Stimulated activated CD8-positive, alpha-beta memory T cell treated with anti-CD3 and anti-CD28 coated beads, Interleukin-15, amount 100 ng/mL, for 4 hours (primary cell): ENCODE data around the gene SPINT2.
A peak's percentile ranks its signal among the peaks of the same experiment; 100 is the strongest.
"Not testable (repeated sequence)": the region's sequence is repeated elsewhere in the genome, so short reads cannot be mapped to it uniquely, and the experiment has no call there.

Experiments used
- DNase-seq, 2 donors: peaks; one replicate each; pipeline ENCODE4 v3.0.0-alpha.2; 2020; ENCODE audit warnings: low read depth in 2 of 2

The SPINT2 gene

DNA sequence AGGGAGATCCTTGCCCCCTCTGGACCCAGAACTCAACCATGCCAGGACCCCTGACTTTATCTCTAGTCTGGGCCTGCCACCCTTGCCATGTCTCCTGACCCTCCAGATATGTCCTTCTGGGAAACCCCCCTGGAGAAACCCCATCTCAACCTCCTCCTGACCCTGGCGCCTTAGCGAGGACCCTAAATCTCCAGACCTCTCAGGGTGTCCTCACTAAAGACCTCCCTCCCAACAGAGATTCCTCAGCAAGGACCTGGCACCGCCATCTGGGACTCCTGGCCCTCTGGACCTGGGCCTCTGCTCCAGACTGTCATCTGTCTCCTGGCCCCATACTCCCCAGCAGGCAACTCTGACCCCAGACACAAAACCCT lies 56.6 kb downstream of the SPINT2 start:
- no peak for DNase-seq

DNA sequence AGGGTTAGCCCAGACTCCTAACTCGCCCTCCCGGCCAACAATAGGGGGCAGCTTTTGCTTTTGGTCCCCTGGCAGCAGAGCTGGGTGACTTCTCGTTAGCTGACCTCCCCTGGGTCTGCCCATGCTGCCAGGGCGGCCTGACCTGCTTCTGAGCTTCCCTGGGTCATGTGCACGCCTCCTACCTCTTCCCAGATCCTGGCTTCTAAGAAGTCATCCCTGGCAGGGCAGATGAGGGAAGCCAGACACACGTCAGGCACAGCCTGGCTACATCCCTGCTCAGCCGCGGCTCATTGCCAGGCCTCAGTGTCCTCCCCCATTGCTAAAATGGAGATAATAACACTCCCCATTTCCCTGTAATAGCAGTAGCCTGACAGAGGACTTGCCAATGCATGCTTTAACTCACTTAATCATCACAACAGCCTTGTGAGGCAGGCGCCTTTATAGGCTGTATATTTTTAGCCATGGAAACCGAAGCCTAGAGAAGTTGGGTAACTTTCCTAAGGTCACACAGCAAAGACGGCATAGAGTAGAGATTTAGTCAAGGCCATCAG lies 57.3 kb downstream of the SPINT2 start:
- no peak for DNase-seq

DNA sequence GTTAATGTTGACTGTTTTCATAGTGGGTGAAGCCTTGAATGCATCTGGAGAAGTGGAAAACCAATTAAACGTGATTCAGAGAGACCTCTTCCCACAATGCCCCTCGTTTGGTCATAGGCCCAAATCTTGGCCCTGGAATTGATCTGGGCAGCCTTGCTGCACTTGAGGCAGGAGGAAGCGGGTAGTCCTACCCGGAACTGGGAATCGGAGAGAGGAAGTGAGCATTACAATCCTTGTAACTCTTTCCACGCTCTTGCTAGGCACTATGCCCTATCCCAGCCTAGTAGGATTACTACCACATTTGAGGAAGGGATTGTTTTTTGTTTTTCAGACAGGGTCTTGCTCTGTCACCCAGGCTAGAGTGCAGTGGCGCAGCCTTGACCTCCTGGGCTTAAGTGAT lies 58.9 kb downstream of the SPINT2 start:
- no peak for DNase-seq

DNA sequence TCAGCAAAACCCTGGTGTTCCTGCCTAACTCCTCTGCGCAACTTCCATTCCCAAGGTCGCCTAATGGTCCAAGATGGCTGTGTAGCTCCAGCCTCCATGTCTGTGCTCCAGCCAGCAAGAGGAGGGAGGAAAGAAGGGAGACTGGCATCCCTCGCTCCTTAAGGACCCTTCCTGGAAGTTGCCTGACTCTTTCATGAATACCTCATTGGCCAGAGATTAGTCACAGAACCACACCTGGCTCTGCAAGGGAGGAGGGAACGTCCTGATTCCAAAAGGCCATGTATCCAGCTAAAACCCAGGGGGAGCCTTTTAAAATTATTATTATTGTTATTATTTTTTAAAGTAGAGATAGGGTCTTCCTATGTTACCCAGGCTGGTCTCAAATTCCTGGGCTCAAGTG lies 60.1 kb downstream of the SPINT2 start:
- DNase-seq = no peak

DNA sequence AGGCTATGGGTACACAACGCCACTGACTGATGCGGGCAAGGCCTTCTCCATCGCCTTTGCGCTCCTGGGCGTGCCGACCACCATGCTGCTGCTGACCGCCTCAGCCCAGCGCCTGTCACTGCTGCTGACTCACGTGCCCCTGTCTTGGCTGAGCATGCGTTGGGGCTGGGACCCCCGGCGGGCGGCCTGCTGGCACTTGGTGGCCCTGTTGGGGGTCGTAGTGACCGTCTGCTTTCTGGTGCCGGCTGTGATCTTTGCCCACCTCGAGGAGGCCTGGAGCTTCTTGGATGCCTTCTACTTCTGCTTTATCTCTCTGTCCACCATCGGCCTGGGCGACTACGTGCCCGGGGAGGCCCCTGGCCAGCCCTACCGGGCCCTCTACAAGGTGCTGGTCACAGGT lies 62.2 kb downstream of the SPINT2 start:
- DNase-seq = no peak

DNA sequence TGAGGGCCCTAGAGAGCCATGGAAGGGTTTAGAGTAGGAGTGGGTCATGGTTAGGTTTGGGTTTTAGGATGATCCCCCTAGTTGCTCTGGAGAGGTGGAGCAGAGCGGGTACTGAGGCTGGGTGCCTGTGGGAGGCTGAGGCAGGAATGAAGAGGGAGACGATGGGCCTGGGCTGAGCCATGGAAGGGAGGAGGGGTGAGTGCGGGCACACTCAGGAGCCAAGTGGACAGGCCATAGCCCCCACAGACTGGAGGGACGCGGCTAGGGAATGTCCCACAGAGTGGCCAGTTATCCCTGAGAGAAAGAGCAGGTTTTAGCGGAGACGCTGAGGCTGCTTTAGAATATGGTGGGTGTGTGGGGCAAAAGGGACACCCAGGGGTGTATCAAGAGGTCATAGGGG lies 65.3 kb downstream of the SPINT2 start:
- DNase-seq = no peak

DNA sequence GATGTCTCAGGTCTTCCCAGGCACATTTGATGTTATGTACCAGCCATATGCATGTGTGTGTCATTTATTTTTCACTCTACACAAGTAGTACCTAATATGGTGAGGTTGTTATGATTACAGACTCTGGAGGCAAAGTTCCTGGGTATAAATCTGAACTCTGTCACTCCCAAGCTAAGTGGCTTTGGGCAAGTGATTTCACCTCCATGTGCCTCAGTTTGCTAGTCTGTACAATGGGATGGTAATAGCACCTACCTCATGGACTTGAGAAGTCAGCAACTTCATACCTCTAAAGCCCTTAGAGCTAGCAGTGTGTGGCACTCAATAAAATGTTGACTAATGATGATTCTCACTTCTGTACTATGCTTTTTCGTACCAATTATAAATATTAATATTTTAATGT lies 67.4 kb downstream of the SPINT2 start:
- DNase-seq = no peak

DNA sequence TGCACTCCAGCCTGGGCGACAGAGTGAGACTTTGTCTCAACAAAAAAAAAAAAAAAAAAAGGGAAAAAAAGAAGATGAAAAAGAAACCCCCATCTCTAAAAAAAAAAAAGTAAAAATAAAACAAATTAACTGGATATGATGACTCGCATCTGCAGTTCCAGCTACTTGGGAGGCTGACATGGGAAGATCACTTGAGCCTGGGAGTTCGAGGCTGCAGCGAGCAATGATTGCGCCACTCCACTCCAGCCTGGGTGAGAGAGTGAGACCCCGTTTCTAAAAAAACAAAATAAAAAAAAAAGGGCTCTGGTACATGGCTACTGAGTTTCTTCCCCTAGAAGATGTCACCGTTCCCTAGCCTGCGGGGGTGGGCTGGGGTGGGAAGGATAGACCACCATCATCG lies 68.9 kb downstream of the SPINT2 start:
- no peak for DNase-seq

DNA sequence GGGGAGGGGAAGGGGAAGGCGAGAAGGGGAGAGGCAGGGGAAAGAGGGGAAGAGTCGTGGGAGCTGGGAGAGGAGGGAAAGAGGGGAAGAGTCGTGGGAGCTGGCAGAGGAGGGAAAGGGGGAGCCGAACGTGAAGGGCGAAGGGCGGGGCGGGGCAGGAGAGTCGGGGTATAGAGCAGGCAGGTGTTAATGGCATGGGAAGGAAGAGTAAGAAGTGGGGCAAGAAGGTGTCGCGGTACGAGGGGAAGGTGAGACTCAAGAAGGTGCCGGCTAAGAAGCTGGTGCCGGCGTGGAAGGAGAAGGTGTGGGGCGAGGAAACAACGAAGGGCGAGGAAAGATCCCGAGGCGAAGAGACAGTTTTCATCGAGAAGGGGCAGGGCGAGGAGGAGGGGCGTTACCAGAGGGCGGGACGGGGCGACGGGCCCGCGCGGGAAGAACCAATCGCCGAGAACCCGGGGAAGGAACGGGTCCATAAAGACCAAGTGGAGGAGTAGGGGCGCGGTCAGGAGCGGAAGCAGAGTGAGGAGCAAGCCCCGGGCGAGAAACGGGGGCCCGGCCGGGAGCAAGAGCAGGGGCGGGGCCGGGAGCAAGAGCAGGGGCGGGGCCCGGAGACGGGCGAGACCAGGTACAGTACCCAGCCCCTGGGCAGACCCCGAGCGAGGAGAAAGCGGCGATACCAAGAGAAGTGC lies 71.7 kb downstream of the SPINT2 start:
- peak; percentile 83 to 93 for DNase-seq

DNA sequence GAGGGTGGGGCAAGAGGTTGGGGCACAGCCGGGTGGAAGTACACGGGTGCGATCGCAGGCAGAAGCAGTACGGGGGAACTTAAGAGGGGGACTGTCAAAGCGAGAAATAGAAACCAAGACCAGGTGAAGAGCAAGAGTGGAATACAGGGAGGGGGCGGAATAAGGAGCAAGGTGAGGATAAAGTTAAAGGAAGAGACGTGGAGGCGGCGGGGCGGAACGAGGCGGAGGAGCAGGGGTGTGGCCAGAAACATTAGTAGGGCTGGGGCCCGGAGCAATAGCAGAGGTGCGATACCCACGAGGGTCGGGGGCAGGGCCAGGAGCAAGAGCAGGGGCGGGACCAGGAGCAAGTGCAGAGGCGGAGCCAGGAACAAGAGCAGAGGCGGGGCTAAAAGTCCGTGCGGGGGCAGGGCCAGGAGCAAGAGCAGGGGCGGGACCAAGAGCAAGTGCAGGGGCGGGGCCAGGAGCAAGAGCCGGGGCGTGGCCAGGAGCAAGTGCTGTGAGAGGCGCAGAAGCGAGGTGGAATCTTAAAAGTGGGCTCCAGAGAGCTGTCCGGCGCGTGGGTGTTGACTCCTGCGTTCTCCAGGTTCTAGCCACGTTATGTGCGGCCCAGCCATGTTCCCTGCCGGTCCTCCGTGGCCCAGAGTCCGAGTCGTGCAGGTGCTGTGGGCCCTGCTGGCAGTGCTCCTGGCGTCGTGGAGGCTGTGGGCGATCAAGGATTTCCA lies 72.4 kb downstream of the SPINT2 start:
- DNase-seq = peak; percentile 86 to 92

DNA sequence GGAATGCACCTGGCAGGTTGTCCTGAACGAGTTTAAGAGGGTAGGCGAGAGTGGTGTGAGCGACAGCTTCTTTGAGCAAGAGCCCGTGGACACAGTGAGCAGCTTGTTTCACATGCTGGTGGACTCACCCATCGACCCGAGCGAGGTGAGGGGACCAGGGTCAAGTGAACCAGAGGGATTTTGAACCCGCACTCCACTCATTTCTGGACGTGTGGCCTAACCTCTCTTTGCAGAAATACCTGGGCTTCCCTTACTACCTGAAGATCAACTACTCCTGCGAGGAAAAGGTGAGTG lies 72.9 kb downstream of the SPINT2 start:
- DNase-seq = no peak

DNA sequence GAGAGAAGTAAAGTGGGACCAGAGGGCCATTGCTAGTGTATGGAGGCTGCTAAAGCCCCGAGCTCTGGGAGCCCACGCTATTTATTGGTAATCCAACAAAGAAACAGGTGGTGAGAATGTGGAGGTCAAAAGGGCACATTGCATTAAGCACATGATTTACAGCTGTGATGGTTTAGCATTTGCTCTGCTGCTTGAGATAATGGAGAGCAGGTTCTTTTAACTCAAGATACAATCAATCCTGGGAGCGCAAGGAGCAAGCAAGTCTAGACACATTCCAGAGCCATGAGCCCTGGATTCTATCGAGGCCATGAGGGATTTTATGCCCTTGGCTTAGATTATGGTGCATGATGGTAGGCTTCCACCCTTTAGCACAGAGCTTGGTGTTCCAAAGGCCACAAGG lies 74.6 kb downstream of the SPINT2 start:
- DNase-seq = not testable (repeated sequence)

DNA sequence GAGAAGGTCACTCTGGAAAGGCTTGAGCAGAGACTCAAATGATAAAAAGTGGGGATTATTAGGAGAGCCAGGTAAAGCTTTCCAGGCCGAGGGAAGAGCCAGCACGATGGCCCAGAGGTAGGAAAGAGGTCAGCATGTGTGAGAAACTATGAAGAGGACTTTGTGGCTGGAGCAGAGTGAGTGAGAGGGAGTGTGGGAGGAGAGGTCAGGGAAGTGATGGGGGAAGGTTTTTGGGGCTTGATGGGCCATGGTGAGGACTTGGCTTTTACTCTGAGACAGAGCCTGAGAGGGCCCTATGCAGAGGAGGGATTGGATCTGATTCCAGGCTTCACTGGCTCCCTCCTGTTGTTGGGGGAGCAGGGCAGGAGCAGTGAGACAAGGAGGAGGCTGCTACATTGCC lies 76.6 kb downstream of the SPINT2 start:
- DNase-seq = no peak
